H1 (cell line): ENCODE data around the gene RNF4. TPM values are rescaled to one million over a fixed set of nuclear protein-coding genes. Genes with fewer than 3 reads are reported as not detected.

Experiments
- CTCF ChIA-PET: fragments of 300-600 bp; sonication (Branson Sonifier 250); formaldehyde crosslinking; loops from one replicate; lab custom pipeline; 2021; ENCODE audit not compliant: partially characterized antibody; lab: Charles Lee
- POLR2A ChIA-PET: fragments of 300-600 bp; sonication (Branson Sonifier 250); formaldehyde crosslinking; loops from one replicate; lab custom pipeline; 2021; ENCODE audit warnings: inconsistent platforms; ENCODE audit not compliant: partially characterized antibody; lab: Charles Lee
- DNase-seq, 2 experiments: peaks; one replicate each; pipeline versions ENCODE4 v3.0.0 to v3.0.0-alpha.2; 2010 to 2022; ENCODE audit warnings: low spot score in 2 of 2, low read depth in 1 of 2, mixed read lengths in 1 of 2
- FAIRE-seq: peaks from 2 replicates; lab custom pipeline; 2011; peaks lifted over from hg19 to GRCh38; lab: Jason Lieb, UNC
- H2AFZ ChIP-seq: 2 replicates; pipeline ENCODE4 v1.8.1; 2012; ENCODE audit warnings: low read length, inconsistent platforms
- H2AK5ac ChIP-seq: 2 replicates; pipeline ENCODE4 v1.6.1; 2013; ENCODE audit warnings: low read depth, low read length
- H2BK120ac ChIP-seq: replicated peaks from 2 replicates; pipeline ENCODE3; 2013; ENCODE audit warnings: low read depth, low read length, inconsistent platforms
- H2BK12ac ChIP-seq: 2 replicates; pipeline ENCODE4 v1.6.1; 2013; ENCODE audit warnings: low read depth, low read length
- H2BK15ac ChIP-seq: 2 replicates; pipeline ENCODE4 v1.6.1; 2013; ENCODE audit warnings: low read length
- H2BK20ac ChIP-seq: 2 replicates; pipeline ENCODE4 v1.6.1; 2013; ENCODE audit warnings: low read length
- H2BK5ac ChIP-seq: 2 replicates; pipeline ENCODE4 v1.6.1; 2013; ENCODE audit warnings: low read depth, low read length
- H3K14ac ChIP-seq: 2 replicates; pipeline ENCODE4 v1.6.1; 2013; ENCODE audit warnings: inconsistent platforms; ENCODE audit not compliant: insufficient read length
- H3K18ac ChIP-seq: 2 replicates; pipeline ENCODE4 v1.6.1; 2013; ENCODE audit warnings: low read length; ENCODE audit errors: extremely low read depth
- H3K23ac ChIP-seq: 2 replicates; pipeline ENCODE4 v1.6.1; 2013; ENCODE audit warnings: inconsistent platforms; ENCODE audit not compliant: insufficient read length
- H3K23me2 ChIP-seq: 2 replicates; pipeline ENCODE4 v1.6.1; 2013; ENCODE audit warnings: low read depth, low read length
- H3K27ac ChIP-seq: 2 replicates; pipeline ENCODE4 v1.6.1; 2011; ENCODE audit warnings: low read depth, low read length, inconsistent platforms
- H3K27me3 ChIP-seq, 4 experiments: replicated peaks in 1 of 4; 1 replicate in 1 of 4; 2 replicates in 3 of 4; pipeline versions ENCODE4 v1.6.1 to v1.8.1; 2011 to 2013; ENCODE audit warnings: low read length in 3 of 4, mild to moderate bottlenecking in 3 of 4, inconsistent platforms in 2 of 4, mixed read lengths in 2 of 4, moderate library complexity in 1 of 4; ENCODE audit not compliant: control insufficient read depth in 3 of 4, insufficient read depth in 3 of 4; ENCODE audit errors: extremely low read depth in 1 of 4
- H3K36me3 ChIP-seq, 4 experiments: 2 replicates each; pipeline versions ENCODE4 v1.6.1 to v1.8.1; 2011 to 2013; ENCODE audit warnings: mild to moderate bottlenecking in 4 of 4, low read length in 3 of 4, moderate library complexity in 2 of 4, control low read depth in 1 of 4, inconsistent platforms in 1 of 4; ENCODE audit not compliant: insufficient read depth in 4 of 4, control insufficient read depth in 2 of 4
- H3K4ac ChIP-seq: replicated peaks from 2 replicates; pipeline ENCODE3; 2013; ENCODE audit warnings: low read length, low read depth, mixed read lengths, inconsistent platforms; ENCODE audit not compliant: insufficient read length
- H3K4me1 ChIP-seq, 4 experiments: replicated peaks in 1 of 4; 1 replicate in 1 of 4; 2 replicates in 3 of 4; pipeline versions ENCODE4 v1.6.1 to v1.8.1; 2011 to 2013; ENCODE audit warnings: low read length in 3 of 4, inconsistent platforms in 2 of 4, mixed read lengths in 1 of 4; ENCODE audit not compliant: insufficient read depth in 4 of 4, control insufficient read depth in 3 of 4
- H3K4me2 ChIP-seq, 2 experiments: 2 replicates each; pipeline versions ENCODE4 v1.6.1 to v1.8.1; 2011 to 2013; ENCODE audit warnings: low read depth in 2 of 2, low read length in 2 of 2, control low read depth in 1 of 2, inconsistent platforms in 1 of 2, mild to moderate bottlenecking in 1 of 2; ENCODE audit not compliant: insufficient read depth in 1 of 2
- H3K4me3 ChIP-seq, 4 experiments: fragments of 200-600, 300-600 bp in 1 of 4; sonication (generic), shearing (Covaris generic), sonication (Bioruptor Twin) in 1 of 4; 2 replicates each; pipeline versions ENCODE4 v1.5.1 to v1.8.1; 2011 to 2016; ENCODE audit warnings: low read length in 4 of 4, low read depth in 3 of 4, control low read depth in 2 of 4, inconsistent platforms in 2 of 4, mild to moderate bottlenecking in 2 of 4, mixed read lengths in 1 of 4, moderate library complexity in 1 of 4; ENCODE audit not compliant: insufficient read depth in 2 of 4; ENCODE audit errors: extremely low read depth in 1 of 4
- H3K56ac ChIP-seq: replicated peaks from 2 replicates; pipeline ENCODE3; 2013; ENCODE audit warnings: low read depth, mild to moderate bottlenecking, mixed read lengths, low read length, inconsistent platforms; ENCODE audit not compliant: insufficient read length
- H3K79me1 ChIP-seq: 2 replicates; pipeline ENCODE4 v1.6.1; 2013; ENCODE audit warnings: low read depth, low read length, control low read depth
- H3K79me2 ChIP-seq, 2 experiments: 2 replicates each; pipeline versions ENCODE4 v1.6.1 to v1.8.1; 2012 to 2013; ENCODE audit warnings: low read length in 2 of 2, mild to moderate bottlenecking in 2 of 2, inconsistent platforms in 1 of 2; ENCODE audit not compliant: insufficient read depth in 2 of 2, control insufficient read depth in 1 of 2
- H3K9ac ChIP-seq, 4 experiments: replicated peaks in 1 of 4; 1 replicate in 1 of 4; 2 replicates in 3 of 4; pipeline versions ENCODE4 v1.6.1 to v1.8.1; 2011 to 2013; ENCODE audit warnings: low read depth in 3 of 4, low read length in 3 of 4, control low read depth in 2 of 4, mild to moderate bottlenecking in 2 of 4, moderate library complexity in 2 of 4, inconsistent platforms in 1 of 4; ENCODE audit errors: extremely low read depth in 1 of 4
- H3K9me3 ChIP-seq, 2 experiments: 2 replicates each; pipeline versions ENCODE4 v1.6.1 to v1.8.1; 2012 to 2013; ENCODE audit warnings: mild to moderate bottlenecking in 2 of 2, moderate library complexity in 2 of 2, control low read depth in 1 of 2, inconsistent platforms in 1 of 2, low read depth in 1 of 2, low read length in 1 of 2, mixed read lengths in 1 of 2; ENCODE audit not compliant: insufficient read depth in 2 of 2
- H4K20me1 ChIP-seq, 2 experiments: replicated peaks in 1 of 2; 2 replicates each; pipeline versions ENCODE3 to v1.8.1; 2011 to 2013; ENCODE audit warnings: inconsistent platforms in 2 of 2, low read length in 2 of 2, mild to moderate bottlenecking in 1 of 2; ENCODE audit not compliant: insufficient read depth in 2 of 2, control insufficient read depth in 1 of 2
- H4K5ac ChIP-seq: 2 replicates; pipeline ENCODE4 v1.6.1; 2013; ENCODE audit warnings: low read length, low read depth, mixed read lengths, inconsistent platforms; ENCODE audit not compliant: insufficient read length
- H4K8ac ChIP-seq: 2 replicates; pipeline ENCODE4 v1.8.0; 2013; ENCODE audit warnings: mild to moderate bottlenecking, moderate library complexity, low read length, inconsistent platforms; ENCODE audit not compliant: insufficient read depth; ENCODE audit errors: extremely low read depth
- H4K91ac ChIP-seq: replicated peaks from 2 replicates; pipeline ENCODE3; 2013; ENCODE audit warnings: low read length, mixed read lengths, inconsistent platforms; ENCODE audit not compliant: insufficient read length
- BRCA1 ChIP-seq: IDR thresholded peaks from 2 replicates; pipeline ENCODE4 v1.6.1; 2012; ENCODE audit warnings: low read depth, low read length, improper control_type of control experiment
- CHD2 ChIP-seq: IDR thresholded peaks from 2 replicates; pipeline ENCODE4 v1.6.1; 2012; ENCODE audit warnings: low read length, improper control_type of control experiment
- CTBP2 ChIP-seq: IDR thresholded peaks from 2 replicates; pipeline ENCODE4 v1.7.0; 2011; ENCODE audit warnings: borderline replicate concordance, mild to moderate bottlenecking, moderate library complexity, mixed read lengths, low read length; ENCODE audit not compliant: insufficient read depth, insufficient read length
- POLR2AphosphoS5 ChIP-seq: IDR thresholded peaks from 2 replicates; pipeline ENCODE4 v1.6.1; 2011; ENCODE audit warnings: low read depth, low read length
- RBBP5 ChIP-seq: IDR thresholded peaks from 2 replicates; pipeline ENCODE4 v1.7.1; 2012; ENCODE audit warnings: low read depth, mild to moderate bottlenecking, inconsistent platforms, low read length, moderate library complexity, borderline replicate concordance
- RFX5 ChIP-seq: IDR thresholded peaks from 2 replicates; pipeline ENCODE4 v1.6.1; 2011; ENCODE audit warnings: low read depth, low read length, improper control_type of control experiment, borderline replicate concordance
- RNF2 ChIP-seq: fragments of 200-900, 300-1000 bp; sonication (generic); IDR thresholded peaks from 2 replicates; pipeline ENCODE4 v1.7.1; 2016; ENCODE audit warnings: borderline replicate concordance, low read depth, mild to moderate bottlenecking, antibody characterized with exemption, low read length; ENCODE audit not compliant: poor library complexity, severe bottlenecking; ENCODE audit errors: missing control alignments
- SIRT6 ChIP-seq: IDR thresholded peaks from one replicate; pipeline ENCODE4 v1.7.1; 2012; ENCODE audit warnings: low read length, inconsistent platforms
- SIX5 ChIP-seq: IDR thresholded peaks from 2 replicates; pipeline ENCODE4 v1.6.1; 2011; ENCODE audit warnings: mild to moderate bottlenecking, low read depth, low read length
- TAF7 ChIP-seq: optimal IDR thresholded peaks from 2 replicates; pipeline ENCODE3; 2011; ENCODE audit warnings: low read depth, mild to moderate bottlenecking, inconsistent platforms, low read length, moderate library complexity, borderline replicate concordance
- TBP ChIP-seq: IDR thresholded peaks from 2 replicates; pipeline ENCODE4 v1.6.1; 2011; ENCODE audit warnings: low read depth, low read length, improper control_type of control experiment
- TEAD4 ChIP-seq: IDR thresholded peaks from 2 replicates; pipeline ENCODE4 v1.6.1; 2012; ENCODE audit warnings: low read depth, low read length, inconsistent platforms, mixed read lengths
- WGBS, 2 experiments: shearing (Covaris generic) in 1 of 2; methylation state at CpG; one replicate each; pipeline versions ENCODE4 v1.1.6 to v1.1.7; 2013 to 2015; ENCODE audit warnings: low lambda C conversion rate in 2 of 2, mixed read lengths in 2 of 2, inconsistent platforms in 1 of 2, low coverage in 1 of 2, missing lambda C conversion rate in 1 of 2; ENCODE audit not compliant: insufficient replicate concordance in 2 of 2, insufficient coverage in 1 of 2, insufficient read length in 1 of 2; ENCODE audit errors: extremely low coverage in 1 of 2, missing lambda C conversion rate in 1 of 2; 5-methylcytosine and 5-hydroxymethylcytosine counted together
- polyA plus RNA-seq, 7 experiments: library from polyadenylated mRNA; depleted of rRNA in 3 of 7; stranded (reverse) in 5 of 7; unstranded in 2 of 7; fragments of >200 nt in 5 of 7; fragments of 200-250 nt in 2 of 7; gene quantifications; 1 replicate in 5 of 7; 2 replicates in 1 of 7; 4 replicates in 1 of 7; pipeline versions ENCODE4 v1.2.1 to v1.2.3, GENCODE V29; 2011 to 2013; ENCODE audit warnings: missing spikeins in 2 of 7, mixed read lengths in 2 of 7
- total RNA-seq: library from RNA; stranded (reverse); fragmentation: NEBNext Ultra II Directional; extraction: Animal tissue kit (Norgen Biotek cat#: 25700); gene quantifications from 2 replicates; pipeline ENCODE4 v1.2.1, GENCODE V29; 2021
- TF ChIP-seq, protein P1 (sequence below): IDR thresholded peaks from 2 replicates; pipeline ENCODE4 v1.6.1; 2012; ENCODE audit warnings: inconsistent platforms

RNF4 gene
- total and polyA plus RNA-seq, 2 of the 8 experiments (the other 6 are each of a cell fraction or from before 2014, with no cell fraction given), result 68.2 to 78.9 TPM

DNA sequence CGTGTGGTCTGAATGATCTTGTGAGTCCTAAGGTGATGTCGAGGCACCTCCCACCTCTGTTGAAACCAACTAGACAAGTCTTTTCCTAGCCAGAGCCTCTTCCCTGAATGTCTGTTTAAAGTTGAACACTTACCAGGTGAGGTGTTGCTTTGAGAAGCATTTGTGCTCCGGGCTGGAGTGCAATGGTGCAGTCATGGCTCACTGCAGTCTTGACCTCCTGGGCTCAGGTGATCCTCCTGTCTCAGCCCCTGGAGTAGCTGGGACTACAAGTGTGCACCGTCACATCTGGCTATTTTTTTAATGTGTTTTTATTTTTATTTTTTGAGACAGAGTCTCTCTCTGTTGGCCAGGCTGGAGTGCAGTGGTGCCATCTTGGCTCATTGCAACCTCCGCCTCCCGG is 18.1 kb downstream of the RNF4 start:
- CTCF ChIA-PET, result interaction anchor here (1.0 to 1.5 kb wide), 4 partner anchors 9 to 46 kb away, joined by 3 to 4 read pairs (median 3); no protein-coding TSS in a partner anchor
- Histone ChIP-seq H3K9ac (no peak overlapping the region), H2BK20ac (no peak overlapping the region)
- TF ChIP-seq SIRT6 (no peak), RBBP5 (no peak), BRCA1 (no peak), TAF7 (no peak), TBP (no peak), CTBP2 (no peak), RFX5 (no peak), POLR2AphosphoS5 (no peak), CHD2 (no peak), SIX5 (no peak), TEAD4 (no peak), RNF2 (no peak)
- TF ChIP-seq, protein P1, sequence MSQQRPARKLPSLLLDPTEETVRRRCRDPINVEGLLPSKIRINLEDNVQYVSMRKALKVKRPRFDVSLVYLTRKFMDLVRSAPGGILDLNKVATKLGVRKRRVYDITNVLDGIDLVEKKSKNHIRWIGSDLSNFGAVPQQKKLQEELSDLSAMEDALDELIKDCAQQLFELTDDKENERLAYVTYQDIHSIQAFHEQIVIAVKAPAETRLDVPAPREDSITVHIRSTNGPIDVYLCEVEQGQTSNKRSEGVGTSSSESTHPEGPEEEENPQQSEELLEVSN, result no peak

More for the DNA sequence above, 18.1 kb downstream of the RNF4 start:
- Histone ChIP-seq H2BK5ac (no peak overlapping the region), H3K4ac (no peak overlapping the region), H3K23me2 (no peaks in the 10 kb centered on the region), H2AK5ac (no peak overlapping the region), H3K14ac (no peak overlapping the region), H3K4me1 (peaks cover 0 to 8% (median 2%) of the 10 kb centered on the region in 4 experiments; a peak in 4 of 7 replicates), H4K8ac (no peak overlapping the region), H3K27ac (no peak overlapping the region), H3K36me3 (peaks cover 5 to 21% (median 17%) of the 10 kb centered on the region in 4 experiments; a peak in 7 of 8 replicates), H3K9me3 (no peaks in the 10 kb centered on the region), H3K23ac (no peak overlapping the region), H4K91ac (no peak overlapping the region), H3K79me1 (peaks cover 22% of the 10 kb centered on the region), H3K56ac (no peak overlapping the region), H3K18ac (no peak overlapping the region), H3K27me3 (no peaks in the 10 kb centered on the region), H3K79me2 (peaks cover 56 to 94% of the 10 kb centered on the region in 2 experiments), H4K5ac (no peak overlapping the region), H2BK15ac (no peak overlapping the region), H2BK12ac (no peak overlapping the region), H3K4me2 (no peak overlapping the region), H2BK120ac (no peak overlapping the region), H4K20me1 (peaks cover 41 to 58% of the 10 kb centered on the region in 2 experiments), H3K4me3 (no peak overlapping the region), H2AFZ (no peak overlapping the region)
- WGBS, 2 experiments, result 95% methylated on average over 6 of the region's 6 CpGs; no CpG with 5 or more reads in 1 of the 2 experiments
- DNase-seq (no peak), FAIRE-seq (no peak)
- POLR2A ChIA-PET, result interaction anchor here (0.6 to 1.4 kb wide), 5 partner anchors 10 to 85 kb away, joined by 3 read pairs; partner anchors contain the start of gene RNF4
